HEK293 (cell line): ENCODE data around the gene LAMTOR4.
"Not testable (repeated sequence)": the region's sequence is repeated elsewhere in the genome, so short reads cannot be mapped to it uniquely, and the experiment has no call there.

ENCODE experiments used
- CTCF ChIA-PET: fragments of 350-600 bp; formaldehyde crosslinking; extraction: SDS; loops from one replicate; lab custom pipeline; 2021; ENCODE audit warnings: antibody characterized with exemption; lab: Yijun Ruan, JAX
- POLR2A ChIA-PET: fragments of 300-600 bp; formaldehyde crosslinking; extraction: SDS; loops from one replicate; lab custom pipeline; 2020; ENCODE audit warnings: antibody characterized with exemption, inconsistent platforms; lab: Yijun Ruan, JAX
- H3K27ac ChIP-seq: fragments of 200-500 bp; sonication (Bioruptor generic); 2 replicates; pipeline ENCODE4 v1.5.1; 2014; ENCODE audit warnings: low read depth, low read length, control low read depth, inconsistent platforms; ENCODE audit errors: extremely low read depth
- H3K36me3 ChIP-seq, 2 experiments: fragments of 200-500 bp in 1 of 2; sonication (Bioruptor generic) in 1 of 2; 1 replicate in 1 of 2; 2 replicates in 1 of 2; pipeline ENCODE4 v1.5.1; 2014 to 2017; ENCODE audit warnings: inconsistent platforms in 2 of 2, low read length in 2 of 2; ENCODE audit not compliant: control insufficient read depth in 2 of 2, insufficient read depth in 1 of 2
- H3K4me1 ChIP-seq: fragments of 200-500 bp; sonication (Bioruptor generic); 2 replicates; pipeline ENCODE4 v1.5.1; 2014; ENCODE audit warnings: mild to moderate bottlenecking, low read length, inconsistent platforms; ENCODE audit not compliant: control insufficient read depth, insufficient read depth
- H3K4me3 ChIP-seq: 2 replicates; pipeline ENCODE4 v1.5.1; 2011; ENCODE audit warnings: low read depth, mild to moderate bottlenecking, control low read depth, low read length, moderate library complexity
- H3K9me3 ChIP-seq: fragments of 200-500 bp; sonication (Bioruptor generic); 2 replicates; pipeline ENCODE4 v1.5.1; 2014; ENCODE audit warnings: low read depth, low read length, inconsistent platforms; ENCODE audit not compliant: control insufficient read depth, insufficient read depth
- PRDM1 ChIP-seq: fragments of 450-650 bp; formaldehyde crosslinking; IDR thresholded peaks from 2 replicates; pipeline ENCODE4; 2016; ENCODE audit warnings: missing biosample characterization, missing genetic modification characterization
- PRDM4 ChIP-seq: fragments of 450-650 bp; formaldehyde crosslinking; IDR thresholded peaks from 2 replicates; pipeline ENCODE4 v1.5.1; 2017; ENCODE audit warnings: missing biosample characterization, missing genetic modification characterization
- SP3 ChIP-seq: fragments of 450-650 bp; formaldehyde crosslinking; IDR thresholded peaks from 2 replicates; pipeline ENCODE4 v1.5.1; 2016; ENCODE audit warnings: missing biosample characterization, missing genetic modification characterization
- TSHZ1 ChIP-seq: fragments of 450-650 bp; formaldehyde crosslinking; IDR thresholded peaks from 2 replicates; pipeline ENCODE4 v1.5.1; 2016; ENCODE audit warnings: missing biosample characterization, missing genetic modification characterization, borderline replicate concordance
- ZNF350 ChIP-seq: fragments of 450-650 bp; formaldehyde crosslinking; IDR thresholded peaks from 2 replicates; pipeline ENCODE4 v1.5.0; 2017; ENCODE audit warnings: missing biosample characterization, mild to moderate bottlenecking, missing genetic modification characterization
- ZNF423 ChIP-seq: fragments of 450-650 bp; formaldehyde crosslinking; IDR thresholded peaks from 2 replicates; pipeline ENCODE4 v1.5.1; 2016; ENCODE audit warnings: missing biosample characterization, missing genetic modification characterization
- ZNF473 ChIP-seq: fragments of 450-650 bp; formaldehyde crosslinking; IDR thresholded peaks from 2 replicates; pipeline ENCODE4 v1.5.1; 2017; ENCODE audit warnings: missing biosample characterization, missing genetic modification characterization
- ZNF521 ChIP-seq: fragments of 450-650 bp; formaldehyde crosslinking; IDR thresholded peaks from 2 replicates; pipeline ENCODE4 v1.5.1; 2017; ENCODE audit warnings: missing biosample characterization, mild to moderate bottlenecking, missing genetic modification characterization
- ZNF654 ChIP-seq: fragments of 450-650 bp; formaldehyde crosslinking; IDR thresholded peaks from 2 replicates; pipeline ENCODE4 v1.5.1; 2016; ENCODE audit warnings: low read depth, missing biosample characterization, missing genetic modification characterization
- ZNF660 ChIP-seq: fragments of 450-650 bp; IDR thresholded peaks from 2 replicates; pipeline ENCODE4 v1.5.1; 2018; ENCODE audit warnings: missing biosample characterization, mild to moderate bottlenecking, missing genetic modification characterization
- TF ChIP-seq, protein P1 (sequence below): fragments of 450-650 bp; formaldehyde crosslinking; IDR thresholded peaks from 2 replicates; pipeline ENCODE4 v1.5.1; 2016; ENCODE audit warnings: missing biosample characterization, missing genetic modification characterization

Gene LAMTOR4

GRCh38 chr7:100190048-100190711 is 41.5 kb downstream of the LAMTOR4 start:
- ChIA-PET POLR2A (no interaction called here), CTCF (interaction anchor here (0.6 to 3.1 kb wide), 15 partner anchors 8 to 178 kb away, joined by 3 to 22 read pairs (median 5); no protein-coding TSS in a partner anchor)
- H3K27ac ChIP-seq: no peak overlapping the region

DNA sequence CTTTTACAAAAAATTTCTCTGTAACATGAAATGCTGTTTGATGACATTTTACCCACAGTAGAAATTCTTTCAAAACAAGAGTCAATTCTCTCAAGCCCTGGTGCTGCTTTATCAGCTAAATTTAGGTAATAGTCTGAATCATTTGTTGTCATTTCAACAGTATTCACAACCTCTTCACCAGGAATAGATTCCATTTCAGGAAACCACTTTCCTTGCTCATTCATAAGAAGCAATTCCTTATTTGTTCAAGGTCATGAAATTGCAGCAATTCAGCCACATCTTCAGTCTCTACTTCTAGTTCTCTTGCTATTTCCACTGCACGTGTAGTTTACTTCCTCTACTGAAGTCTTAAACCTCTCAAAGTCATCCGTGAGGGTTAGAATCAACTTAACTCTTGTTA is 43.1 kb downstream of the LAMTOR4 start:
- Histone ChIP-seq H3K9me3 (no peaks in the 10 kb centered on the region), H3K36me3 (no peaks in the 10 kb centered on the region), H3K4me3 (no peak overlapping the region), H3K27ac (no peak overlapping the region), H3K4me1 (no peaks in the 10 kb centered on the region)
- no peak for TF ChIP-seq ZNF423 (tag by site-specific recombination)
- TF ChIP-seq ZNF521 (tag by site-specific recombination): no peak
- TF ChIP-seq ZNF473 (tag by site-specific recombination): no peak
- no peak for TF ChIP-seq TSHZ1 (tag by site-specific recombination)
- no peak for TF ChIP-seq ZNF350 (tag by site-specific recombination)
- TF ChIP-seq, protein P1, sequence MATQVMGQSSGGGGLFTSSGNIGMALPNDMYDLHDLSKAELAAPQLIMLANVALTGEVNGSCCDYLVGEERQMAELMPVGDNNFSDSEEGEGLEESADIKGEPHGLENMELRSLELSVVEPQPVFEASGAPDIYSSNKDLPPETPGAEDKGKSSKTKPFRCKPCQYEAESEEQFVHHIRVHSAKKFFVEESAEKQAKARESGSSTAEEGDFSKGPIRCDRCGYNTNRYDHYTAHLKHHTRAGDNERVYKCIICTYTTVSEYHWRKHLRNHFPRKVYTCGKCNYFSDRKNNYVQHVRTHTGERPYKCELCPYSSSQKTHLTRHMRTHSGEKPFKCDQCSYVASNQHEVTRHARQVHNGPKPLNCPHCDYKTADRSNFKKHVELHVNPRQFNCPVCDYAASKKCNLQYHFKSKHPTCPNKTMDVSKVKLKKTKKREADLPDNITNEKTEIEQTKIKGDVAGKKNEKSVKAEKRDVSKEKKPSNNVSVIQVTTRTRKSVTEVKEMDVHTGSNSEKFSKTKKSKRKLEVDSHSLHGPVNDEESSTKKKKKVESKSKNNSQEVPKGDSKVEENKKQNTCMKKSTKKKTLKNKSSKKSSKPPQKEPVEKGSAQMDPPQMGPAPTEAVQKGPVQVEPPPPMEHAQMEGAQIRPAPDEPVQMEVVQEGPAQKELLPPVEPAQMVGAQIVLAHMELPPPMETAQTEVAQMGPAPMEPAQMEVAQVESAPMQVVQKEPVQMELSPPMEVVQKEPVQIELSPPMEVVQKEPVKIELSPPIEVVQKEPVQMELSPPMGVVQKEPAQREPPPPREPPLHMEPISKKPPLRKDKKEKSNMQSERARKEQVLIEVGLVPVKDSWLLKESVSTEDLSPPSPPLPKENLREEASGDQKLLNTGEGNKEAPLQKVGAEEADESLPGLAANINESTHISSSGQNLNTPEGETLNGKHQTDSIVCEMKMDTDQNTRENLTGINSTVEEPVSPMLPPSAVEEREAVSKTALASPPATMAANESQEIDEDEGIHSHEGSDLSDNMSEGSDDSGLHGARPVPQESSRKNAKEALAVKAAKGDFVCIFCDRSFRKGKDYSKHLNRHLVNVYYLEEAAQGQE (tag by site-specific recombination): no peak
- 0 out of 2 replicates have a peak, but pooled peaks have one; percentile 20 for TF ChIP-seq PRDM1 (tag by site-specific recombination)
- no peak for TF ChIP-seq SP3 (tag by site-specific recombination)
- ChIA-PET CTCF (interaction anchor here (0.9 kb wide), 1 partner anchor 14 kb away, joined by 5 read pairs; the partner anchor contains the start of genes GPC2 and STAG3), POLR2A (no interaction called here)

More at GRCh38 chr7:100190048-100190711, 41.5 kb downstream of the LAMTOR4 start:
- Histone ChIP-seq H3K36me3 (no peaks in the 10 kb centered on the region), H3K9me3 (no peaks in the 10 kb centered on the region), H3K4me1 (no peaks in the 10 kb centered on the region), H3K4me3 (no peak overlapping the region)
- peak; percentile 33 for TF ChIP-seq ZNF654 (tag by site-specific recombination)
- TF ChIP-seq PRDM4: peak; percentile 20; the same call in 1 of the 2 replicates
- peak; percentile 74; the same call in 1 of the 2 replicates for TF ChIP-seq ZNF660 (tag by site-specific recombination)
- no peak for TF ChIP-seq SP3 (tag by site-specific recombination)

DNA sequence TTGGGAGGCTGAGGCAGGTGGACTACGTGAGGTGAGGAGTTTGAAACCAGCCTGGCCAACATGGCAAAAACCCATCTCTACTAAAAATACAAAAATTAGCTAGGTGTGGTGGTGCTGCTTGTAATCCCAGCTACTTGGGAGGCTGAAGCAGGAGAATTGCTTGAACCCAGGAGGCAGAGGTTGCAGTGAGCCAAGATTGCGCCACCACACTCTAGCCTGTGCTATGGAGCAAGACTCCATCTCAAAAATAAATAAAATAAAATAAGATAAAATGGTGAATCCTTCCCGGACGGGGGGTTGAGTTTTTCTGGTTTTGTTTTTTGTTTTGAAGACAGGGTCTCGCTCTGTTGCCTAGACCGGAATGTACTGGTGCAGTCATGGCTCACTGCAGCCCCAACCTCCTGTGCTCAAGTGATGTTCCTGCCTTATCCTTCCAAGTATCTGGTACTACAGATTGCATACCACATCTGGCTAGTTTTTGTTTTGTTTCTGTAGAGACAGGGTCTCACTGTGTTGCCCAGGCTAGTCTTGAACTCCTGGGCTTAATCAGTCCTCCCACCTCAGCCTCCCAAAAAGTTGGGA is 43.7 kb downstream of the LAMTOR4 start:
- H3K27ac ChIP-seq, H3K9me3 ChIP-seq, H3K4me3 ChIP-seq, H3K4me1 ChIP-seq, H3K36me3 ChIP-seq, POLR2A ChIA-PET: not testable (repeated sequence)
- CTCF ChIA-PET: interaction anchor here (0.6 to 2.2 kb wide), 4 partner anchors 15 to 61 kb away, joined by 4 to 5 read pairs (median 4); partner anchors contain the start of genes GPC2 and STAG3
